Breast epithelium (tissue), 3 donors: ENCODE data around the gene CHTF18.

Experiments used
- POLR2A ChIP-seq: fragments of 450-650 bp; IDR thresholded peaks from one replicate; pipeline ENCODE4 v1.6.1; 2016; ENCODE audit warnings: antibody characterized with exemption, mild to moderate bottlenecking, moderate library complexity
- POLR2AphosphoS5 ChIP-seq, 3 donors: sonication (generic); formaldehyde crosslinking; IDR thresholded peaks; one replicate each; pipeline ENCODE4 v1.6.1; 2017; ENCODE audit warnings: antibody characterized with exemption in 3 of 3
- TF ChIP-seq, protein P1 (sequence below), 3 donors: fragments of 450-650 bp; IDR thresholded peaks; one replicate each; pipeline ENCODE4 v1.5.1; 2016 to 2017; ENCODE audit warnings: antibody characterized with exemption in 3 of 3, mild to moderate bottlenecking in 3 of 3, moderate library complexity in 3 of 3

DNA sequence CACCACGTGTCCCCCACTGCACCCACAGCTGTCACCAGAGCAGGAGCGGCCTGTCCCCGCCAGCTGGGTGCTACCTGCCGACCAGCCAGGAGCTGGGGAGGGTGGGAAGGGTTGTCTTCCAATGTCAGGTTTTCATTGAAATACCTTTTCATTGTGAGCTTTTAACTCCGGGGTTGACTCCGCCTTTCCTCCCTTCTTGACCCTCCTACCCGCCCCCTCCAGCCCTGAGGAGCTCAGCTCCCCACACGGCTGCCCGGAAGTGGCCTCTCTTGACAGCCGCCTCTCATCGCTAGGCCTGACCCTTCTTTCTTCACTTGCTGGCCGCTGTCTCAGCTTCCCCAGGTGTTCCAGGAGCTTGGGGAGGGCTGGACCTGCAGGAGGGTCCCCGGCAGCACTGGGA is 33.3 kb downstream of the CHTF18 start:
- TF ChIP-seq, protein P1, sequence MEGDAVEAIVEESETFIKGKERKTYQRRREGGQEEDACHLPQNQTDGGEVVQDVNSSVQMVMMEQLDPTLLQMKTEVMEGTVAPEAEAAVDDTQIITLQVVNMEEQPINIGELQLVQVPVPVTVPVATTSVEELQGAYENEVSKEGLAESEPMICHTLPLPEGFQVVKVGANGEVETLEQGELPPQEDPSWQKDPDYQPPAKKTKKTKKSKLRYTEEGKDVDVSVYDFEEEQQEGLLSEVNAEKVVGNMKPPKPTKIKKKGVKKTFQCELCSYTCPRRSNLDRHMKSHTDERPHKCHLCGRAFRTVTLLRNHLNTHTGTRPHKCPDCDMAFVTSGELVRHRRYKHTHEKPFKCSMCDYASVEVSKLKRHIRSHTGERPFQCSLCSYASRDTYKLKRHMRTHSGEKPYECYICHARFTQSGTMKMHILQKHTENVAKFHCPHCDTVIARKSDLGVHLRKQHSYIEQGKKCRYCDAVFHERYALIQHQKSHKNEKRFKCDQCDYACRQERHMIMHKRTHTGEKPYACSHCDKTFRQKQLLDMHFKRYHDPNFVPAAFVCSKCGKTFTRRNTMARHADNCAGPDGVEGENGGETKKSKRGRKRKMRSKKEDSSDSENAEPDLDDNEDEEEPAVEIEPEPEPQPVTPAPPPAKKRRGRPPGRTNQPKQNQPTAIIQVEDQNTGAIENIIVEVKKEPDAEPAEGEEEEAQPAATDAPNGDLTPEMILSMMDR (IDR thresholded peaks at IDR 0.05): no peak
- no peak for TF ChIP-seq POLR2A
- TF ChIP-seq POLR2AphosphoS5 (IDR thresholded peaks at IDR 0.05): no peak
